Keratinocyte (primary cell): Measurements from ENCODE around the gene SPP2. TPM values are rescaled to one million over a fixed set of nuclear protein-coding genes. Genes with fewer than 3 reads are reported as not detected.

Experiments used
- DNase-seq: peaks from one replicate; pipeline ENCODE4 v3.0.0-alpha.2; 2011; ENCODE audit warnings: low read depth, missing footprints, low spot score
- FAIRE-seq: peaks from 2 replicates; lab custom pipeline; 2011; peaks lifted over from hg19 to GRCh38; lab: Jason Lieb, UNC
- H2AFZ ChIP-seq: 2 replicates; pipeline ENCODE4 v1.6.0; 2012; ENCODE audit warnings: low read length, control low read depth, inconsistent platforms; ENCODE audit not compliant: control insufficient read depth
- H3K27ac ChIP-seq: 2 replicates; pipeline ENCODE4 v1.5.1; 2011; ENCODE audit warnings: low read length; ENCODE audit not compliant: control insufficient read depth, insufficient read depth
- H3K27me3 ChIP-seq: 3 replicates; pipeline ENCODE4 v1.6.0; 2011; ENCODE audit warnings: low read length; ENCODE audit not compliant: control insufficient read depth, insufficient read depth; ENCODE audit errors: extremely low read depth
- H3K36me3 ChIP-seq, 2 experiments: 2 replicates in 1 of 2; 3 replicates in 1 of 2; pipeline ENCODE4 v1.5.1; 2011; ENCODE audit warnings: low read length in 2 of 2, mild to moderate bottlenecking in 1 of 2; ENCODE audit not compliant: control insufficient read depth in 2 of 2, insufficient read depth in 2 of 2; ENCODE audit errors: extremely low read depth in 1 of 2
- H3K4me1 ChIP-seq: 3 replicates; pipeline ENCODE4 v1.5.1; 2011; ENCODE audit warnings: low read length; ENCODE audit not compliant: control insufficient read depth, insufficient read depth; ENCODE audit errors: extremely low read depth
- H3K4me2 ChIP-seq: 3 replicates; pipeline ENCODE4 v1.6.0; 2011; ENCODE audit warnings: low read depth, low read length; ENCODE audit not compliant: control insufficient read depth, insufficient read depth; ENCODE audit errors: extremely low read depth
- H3K4me3 ChIP-seq, 3 experiments: fragments of 200-600 bp in 1 of 3; sonication (generic) in 1 of 3; 2 replicates in 2 of 3; 3 replicates in 1 of 3; pipeline ENCODE4 v1.5.1; 2011 to 2016; ENCODE audit warnings: low read length in 3 of 3, mild to moderate bottlenecking in 3 of 3, control low read depth in 2 of 3, inconsistent platforms in 1 of 3, low read depth in 1 of 3, mixed read lengths in 1 of 3, mixed run types in 1 of 3, moderate library complexity in 1 of 3; ENCODE audit not compliant: control insufficient read depth in 2 of 3, insufficient read depth in 2 of 3; ENCODE audit errors: extremely low read depth in 1 of 3
- H3K79me2 ChIP-seq: 2 replicates; pipeline ENCODE4 v1.6.0; 2012; ENCODE audit warnings: low read length; ENCODE audit not compliant: control insufficient read depth, insufficient read depth
- H3K9ac ChIP-seq: 3 replicates; pipeline ENCODE4 v1.6.0; 2011; ENCODE audit warnings: low read length; ENCODE audit not compliant: control insufficient read depth, insufficient read depth; ENCODE audit errors: extremely low read depth
- H3K9me1 ChIP-seq: 3 replicates; pipeline ENCODE4 v1.6.0; 2011; ENCODE audit warnings: low read length; ENCODE audit not compliant: control insufficient read depth, insufficient read depth; ENCODE audit errors: extremely low read depth
- H3K9me3 ChIP-seq: 2 replicates; pipeline ENCODE4 v1.5.1; 2012; ENCODE audit warnings: low read depth, low read length; ENCODE audit not compliant: control insufficient read depth
- H4K20me1 ChIP-seq: 3 replicates; pipeline ENCODE4 v1.6.0; 2011; ENCODE audit warnings: low read length; ENCODE audit not compliant: control insufficient read depth, insufficient read depth; ENCODE audit errors: extremely low read depth
- CTCF ChIP-seq, 3 experiments: IDR thresholded peaks in 1 of 3; conservative IDR thresholded peaks in 1 of 3; optimal IDR thresholded peaks in 1 of 3; 2 replicates in 2 of 3; 3 replicates in 1 of 3; pipeline versions ENCODE3 to v1.5.1; 2011; ENCODE audit warnings: low read length in 3 of 3, mild to moderate bottlenecking in 3 of 3, moderate library complexity in 2 of 3, control low read depth in 1 of 3, inconsistent platforms in 1 of 3; ENCODE audit not compliant: insufficient read depth in 2 of 3; ENCODE audit errors: extremely low read depth in 1 of 3
- EZH2 ChIP-seq: IDR thresholded peaks from one replicate; pipeline ENCODE4 v1.6.1; 2012; ENCODE audit warnings: inconsistent platforms, mild to moderate bottlenecking, low read length, moderate library complexity
- dilution Hi-C: fragments of 300-500 bp; cut with MboI; formaldehyde crosslinking; loops from one replicate; pipeline ENCODE4 v1.7.0; 2020; ENCODE audit warnings: low sequenced_read_pairs; ENCODE audit not compliant: extremely low pct_ligation_motif_present
- polyA plus RNA-seq, 5 experiments: library from polyadenylated mRNA; depleted of rRNA in 3 of 5; stranded (reverse) in 3 of 5; stranded (forward) in 1 of 5; unstranded in 1 of 5; fragments of >200 nt; gene quantifications; 1 replicate in 1 of 5; 2 replicates in 3 of 5; 3 replicates in 1 of 5; pipeline versions ENCODE4 v1.2.1 to v1.2.3, GENCODE V29; 2011 to 2012; ENCODE audit warnings: missing spikeins in 2 of 5, low read depth in 1 of 5, low replicate concordance in 1 of 5

Gene SPP2
- polyA plus RNA-seq, 1 donor (not counting 4 experiments of a cell fraction or from before 2014, with no cell fraction given), result 0.13 TPM

- no peaks in the 10 kb centered on the region for H3K79me2 ChIP-seq
- DNase-seq (no peak), FAIRE-seq (no peak)
- H3K9me1 ChIP-seq, result no peaks in the 10 kb centered on the region
- no peak overlapping the region for H3K4me3 ChIP-seq
- H3K9ac ChIP-seq, result no peak overlapping the region
- H3K27me3 ChIP-seq, result no peaks in the 10 kb centered on the region
- H3K9me3 ChIP-seq, result no peaks in the 10 kb centered on the region
- no peaks in the 10 kb centered on the region for H3K36me3 ChIP-seq
- peak overlapping the region; percentile 3 for H2AFZ ChIP-seq
- no peaks in the 10 kb centered on the region for H4K20me1 ChIP-seq
- no peak for TF ChIP-seq CTCF (optimal IDR thresholded peaks at IDR 0.05 in 1 of 3, IDR thresholded peaks at IDR 0.05 in 1 of 3, conservative IDR thresholded peaks at IDR 0.05 in 1 of 3; ENCODE audit: extremely low read depth in 1 of 3, insufficient read depth in 2 of 3, low read length in 3 of 3)
- no peak for TF ChIP-seq EZH2
- no peak overlapping the region for H3K4me2 ChIP-seq
- H3K27ac ChIP-seq, result no peak overlapping the region
- dilution Hi-C loops, result no loop called here
- H3K4me1 ChIP-seq, result peaks cover 3% of the 10 kb centered on the region
Measured at GRCh38 chr2:234081970-234082822, 31.7 kb downstream of the SPP2 start.

- Histone ChIP-seq H3K27me3 (no peaks in the 10 kb centered on the region), H2AFZ (no peak overlapping the region), H3K4me2 (no peak overlapping the region), H3K79me2 (no peaks in the 10 kb centered on the region), H3K36me3 (no peaks in the 10 kb centered on the region), H3K9me3 (no peaks in the 10 kb centered on the region), H3K9ac (no peak overlapping the region), H3K4me1 (peaks cover 3% of the 10 kb centered on the region), H3K27ac (no peak overlapping the region), H4K20me1 (no peaks in the 10 kb centered on the region), H3K9me1 (no peaks in the 10 kb centered on the region), H3K4me3 (no peak overlapping the region)
- dilution Hi-C loops, result no loop called here
- no peak for TF ChIP-seq EZH2
- no peak for TF ChIP-seq CTCF (optimal IDR thresholded peaks at IDR 0.05 in 1 of 3, IDR thresholded peaks at IDR 0.05 in 1 of 3, conservative IDR thresholded peaks at IDR 0.05 in 1 of 3; ENCODE audit: extremely low read depth in 1 of 3, insufficient read depth in 2 of 3, low read length in 3 of 3)
- DNase-seq (no peak), FAIRE-seq (no peak)
Measured at GRCh38 chr2:234083572-234084348, 33.3 kb downstream of the SPP2 start.
